Central memory CD8-positive, alpha-beta T cell (primary cell): ENCODE measurements around the gene PTPRG.

Source experiments
- ATAC-seq: fragments of 150-1000 bp; cut with Tn5 transposase; replicated peaks from 2 replicates; pipeline ENCODE4 v1.10.0; 2022; ENCODE audit warnings: mild to moderate bottlenecking, moderate FRiP score, moderate number of reproducible peaks; ENCODE audit not compliant: poor library complexity, severe bottlenecking; ENCODE audit errors: extremely low read depth
- DNase-seq, 2 donors: peaks; one replicate each; pipeline ENCODE4 v3.0.0; 2021; ENCODE audit warnings: low spot score in 2 of 2
- H3K27ac Mint-ChIP-seq: one replicate; pipeline ENCODE4 v1.8.0; 2022; ENCODE audit warnings: low read depth, mild to moderate bottlenecking, moderate library complexity, mixed read lengths
- H3K27me3 Mint-ChIP-seq: one replicate; pipeline ENCODE4 v1.8.0; 2022; ENCODE audit warnings: mixed read lengths
- H3K36me3 Mint-ChIP-seq: one replicate; pipeline ENCODE4 v1.8.0; 2022; ENCODE audit warnings: mild to moderate bottlenecking, moderate library complexity, mixed read lengths; ENCODE audit not compliant: insufficient read depth
- H3K4me1 Mint-ChIP-seq: one replicate; pipeline ENCODE4 v1.8.0; 2022; ENCODE audit warnings: mixed read lengths
- H3K4me3 Mint-ChIP-seq: one replicate; pipeline ENCODE4 v1.8.0; 2022; ENCODE audit warnings: mild to moderate bottlenecking, moderate library complexity, mixed read lengths
- H3K9me3 Mint-ChIP-seq: one replicate; pipeline ENCODE4 v1.8.0; 2022; ENCODE audit warnings: mixed read lengths

The PTPRG gene

DNA sequence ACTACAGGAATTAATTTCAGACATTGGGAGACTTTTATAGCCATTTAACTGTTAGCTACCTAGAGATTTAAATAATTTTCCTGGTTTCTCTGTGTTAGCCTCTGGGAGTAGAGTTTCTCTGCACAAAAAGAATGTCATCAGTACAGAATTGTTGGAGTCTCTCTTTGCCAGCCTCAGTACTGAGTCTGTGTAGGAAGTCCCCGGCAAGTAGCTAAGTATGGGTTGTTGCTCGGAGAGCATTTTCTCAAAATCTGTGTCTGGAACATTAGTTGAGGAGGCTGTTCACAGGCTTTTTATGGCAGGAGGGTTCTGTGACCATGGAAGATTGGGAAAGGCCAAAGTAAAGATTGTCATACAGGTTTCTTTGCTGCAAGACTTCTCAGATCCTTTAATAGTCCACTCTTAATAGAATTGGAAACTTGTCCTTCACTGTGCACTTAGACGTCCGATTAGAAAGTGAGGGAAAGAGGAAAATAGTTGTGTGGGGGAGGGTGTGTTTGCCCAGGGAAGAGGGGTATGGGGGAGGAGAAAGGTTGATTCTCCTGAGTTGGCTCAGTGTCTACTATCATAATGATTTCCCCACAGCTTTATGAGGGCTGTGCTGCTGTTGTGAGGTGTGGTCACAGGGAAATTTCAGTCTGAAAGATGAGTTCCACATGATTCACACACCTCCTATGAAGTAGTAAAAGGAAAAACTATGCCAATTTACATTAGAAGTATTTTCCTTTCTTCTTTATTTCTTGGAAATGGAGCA is 207.1 kb downstream of the PTPRG start:
- H3K27me3 Mint-ChIP-seq, result no peaks in the 10 kb centered on the region
- no peaks in the 10 kb centered on the region for H3K36me3 Mint-ChIP-seq
- ATAC-seq (no peak), DNase-seq (no peak)
- no peak overlapping the region for H3K4me3 Mint-ChIP-seq
- peaks cover 26% of the 10 kb centered on the region for H3K9me3 Mint-ChIP-seq
- no peak overlapping the region for H3K27ac Mint-ChIP-seq
- H3K4me1 Mint-ChIP-seq, result no peaks in the 10 kb centered on the region

DNA sequence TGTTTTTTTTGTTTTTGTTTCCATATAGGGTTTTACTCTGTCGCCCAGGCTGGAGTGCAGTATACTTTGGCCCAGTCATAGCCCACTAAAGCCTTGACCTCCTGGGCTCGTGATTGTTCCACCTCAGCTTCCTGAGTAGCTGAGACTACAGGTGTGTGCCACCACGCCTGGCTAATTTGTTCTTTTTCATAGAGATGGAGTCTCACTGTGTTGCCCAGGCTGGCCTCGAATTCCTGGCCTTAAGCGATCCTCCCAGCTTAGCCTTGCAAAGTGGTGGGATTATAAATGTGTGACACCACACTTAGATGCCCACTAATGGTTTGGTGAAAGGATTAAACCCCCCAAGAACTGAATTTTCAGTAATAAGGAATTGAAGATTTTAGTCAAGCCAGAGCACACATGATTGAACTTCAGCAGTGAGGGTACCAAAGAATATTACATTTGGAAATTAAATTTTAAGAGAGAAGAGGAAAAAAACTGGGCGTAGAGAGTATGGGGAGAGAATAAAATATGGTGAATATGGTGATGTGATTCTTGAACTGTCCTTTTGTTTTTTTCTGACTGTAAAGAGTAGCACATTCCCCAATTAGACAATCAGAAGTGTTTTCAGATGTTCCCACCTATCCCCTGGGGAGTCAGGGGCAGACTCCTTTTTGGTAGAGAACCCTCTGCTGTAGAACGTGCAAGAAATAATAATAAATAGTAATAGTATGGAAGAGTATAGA is 208.1 kb downstream of the PTPRG start:
- no peak overlapping the region for H3K27ac Mint-ChIP-seq
- no peaks in the 10 kb centered on the region for H3K4me1 Mint-ChIP-seq
- ATAC-seq, result no peak
- DNase-seq, result no peak
- H3K9me3 Mint-ChIP-seq, result peaks cover 20% of the 10 kb centered on the region
- no peaks in the 10 kb centered on the region for H3K36me3 Mint-ChIP-seq
- no peaks in the 10 kb centered on the region for H3K27me3 Mint-ChIP-seq
- no peak overlapping the region for H3K4me3 Mint-ChIP-seq

DNA sequence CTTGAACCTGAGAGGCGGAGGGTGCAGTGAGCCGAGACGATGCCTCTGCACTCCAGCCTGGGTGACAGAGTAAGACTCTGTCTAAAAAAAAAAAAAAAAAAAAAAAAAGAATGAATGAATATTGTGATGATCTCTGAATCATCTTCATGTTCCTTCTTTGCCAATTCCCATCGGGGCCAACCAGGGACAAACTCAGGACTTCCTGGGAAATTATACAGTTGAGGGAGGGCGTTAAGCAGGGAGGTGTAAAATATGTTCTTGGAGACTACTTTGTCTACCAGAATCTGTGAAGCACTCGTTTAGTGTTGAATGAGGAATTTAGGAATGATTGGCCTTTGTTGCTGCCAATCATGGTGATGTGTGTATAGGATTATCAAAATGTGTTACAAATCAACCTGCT is 210.6 kb downstream of the PTPRG start:
- no peaks in the 10 kb centered on the region for H3K36me3 Mint-ChIP-seq
- peaks cover 18% of the 10 kb centered on the region for H3K9me3 Mint-ChIP-seq
- no peak overlapping the region for H3K4me3 Mint-ChIP-seq
- no peaks in the 10 kb centered on the region for H3K4me1 Mint-ChIP-seq
- no peak for ATAC-seq
- H3K27ac Mint-ChIP-seq, result no peak overlapping the region
- DNase-seq, result no peak
- no peaks in the 10 kb centered on the region for H3K27me3 Mint-ChIP-seq

DNA sequence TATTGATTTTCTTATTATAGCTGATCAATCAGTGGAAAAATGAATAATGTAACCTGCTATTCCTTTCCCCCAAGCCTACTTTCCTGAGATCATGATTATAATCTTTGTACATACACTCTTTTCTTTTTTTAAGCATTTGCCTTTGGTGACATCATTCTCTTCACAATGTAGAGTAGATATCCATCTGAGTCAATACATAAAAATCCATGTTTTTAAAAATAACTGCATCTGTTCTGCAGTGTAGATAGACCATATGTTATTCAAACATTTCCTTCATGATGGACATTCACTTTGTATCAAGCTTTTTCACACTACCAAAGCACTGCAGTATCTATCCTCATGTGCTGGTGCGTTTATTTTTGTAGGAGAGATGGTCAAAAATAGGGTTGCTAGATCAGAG is 211.1 kb downstream of the PTPRG start:
- no peaks in the 10 kb centered on the region for H3K36me3 Mint-ChIP-seq
- no peaks in the 10 kb centered on the region for H3K27me3 Mint-ChIP-seq
- no peak overlapping the region for H3K4me3 Mint-ChIP-seq
- H3K27ac Mint-ChIP-seq, result no peak overlapping the region
- DNase-seq, result no peak
- H3K9me3 Mint-ChIP-seq, result peaks cover 18% of the 10 kb centered on the region
- no peaks in the 10 kb centered on the region for H3K4me1 Mint-ChIP-seq
- ATAC-seq, result no peak

DNA sequence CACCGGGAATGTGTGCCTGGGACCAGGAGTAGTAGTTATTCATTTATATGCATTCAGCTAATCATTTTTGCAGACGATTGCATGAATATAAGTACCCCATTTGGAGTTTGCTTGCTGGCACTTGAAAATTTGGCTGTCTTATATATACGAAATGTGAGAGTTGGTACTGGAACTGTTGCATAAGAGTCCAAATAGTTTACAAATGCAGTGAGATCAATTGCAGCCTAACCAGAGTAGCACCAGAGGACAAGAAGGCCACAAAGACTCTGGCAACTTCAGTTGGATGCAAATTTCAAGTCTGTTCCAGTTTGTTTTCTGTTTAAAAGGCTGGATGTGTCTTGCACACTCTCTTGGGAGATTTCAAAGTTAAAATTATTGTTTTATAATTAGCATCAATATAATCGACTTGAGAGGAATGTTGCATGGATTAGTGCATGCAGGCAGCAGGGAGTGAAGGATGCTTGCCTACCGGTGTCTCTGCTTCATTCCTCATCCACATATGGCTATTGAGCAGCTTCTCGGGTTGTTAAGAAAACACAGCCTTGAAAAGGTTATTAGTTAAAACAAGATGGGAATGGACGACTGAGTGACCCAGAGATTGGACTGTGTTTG is 213.0 kb downstream of the PTPRG start:
- Mint-ChIP-seq H3K4me3 (no peak overlapping the region), H3K27ac (no peak overlapping the region), H3K36me3 (no peaks in the 10 kb centered on the region), H3K4me1 (no peaks in the 10 kb centered on the region), H3K9me3 (peaks cover 22% of the 10 kb centered on the region), H3K27me3 (no peaks in the 10 kb centered on the region)
- DNase-seq, result no peak
- ATAC-seq, result no peak

DNA sequence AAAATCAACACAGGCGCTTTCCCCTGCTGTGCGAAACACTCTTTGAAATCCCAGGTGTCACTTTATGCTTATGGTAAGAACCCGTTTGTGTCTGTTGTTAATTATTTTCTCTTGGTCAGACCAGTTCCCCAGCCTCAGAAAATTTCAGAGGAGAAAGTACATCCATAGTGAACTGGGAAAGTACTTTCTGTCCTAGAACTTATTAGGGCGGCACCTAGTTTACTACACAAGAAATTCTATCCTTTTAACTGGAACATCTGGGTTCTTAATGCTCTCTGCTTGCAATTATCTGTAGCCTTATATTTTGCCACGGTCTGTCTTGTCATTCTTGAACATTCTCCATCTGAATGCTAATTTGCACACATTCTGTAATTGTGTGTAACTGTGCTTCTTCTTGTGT is 215.0 kb downstream of the PTPRG start:
- H3K9me3 Mint-ChIP-seq, result peaks cover 11% of the 10 kb centered on the region
- no peak overlapping the region for H3K4me3 Mint-ChIP-seq
- no peaks in the 10 kb centered on the region for H3K27me3 Mint-ChIP-seq
- H3K36me3 Mint-ChIP-seq, result no peaks in the 10 kb centered on the region
- ATAC-seq (no peak), DNase-seq (no peak)
- no peaks in the 10 kb centered on the region for H3K4me1 Mint-ChIP-seq
- H3K27ac Mint-ChIP-seq, result no peak overlapping the region

DNA sequence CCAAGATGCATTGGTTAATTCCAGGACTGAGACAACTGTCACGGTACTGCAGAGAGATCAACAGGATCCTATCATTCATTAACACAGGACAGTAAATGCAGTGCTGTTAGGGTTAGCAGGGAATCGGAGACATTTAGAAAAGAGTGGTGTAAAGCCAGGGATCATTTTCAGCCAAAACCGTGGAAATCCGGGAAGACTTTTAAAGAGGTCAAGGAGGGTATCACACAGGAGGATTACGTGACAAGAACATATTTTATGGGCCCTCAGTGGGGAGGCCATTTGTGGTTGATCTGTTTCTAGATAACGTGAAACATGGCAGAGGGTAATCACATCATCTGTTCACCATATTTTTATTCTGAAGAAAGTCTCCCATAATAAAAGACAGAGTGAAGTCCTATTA is 216.1 kb downstream of the PTPRG start:
- ATAC-seq (no peak), DNase-seq (no peak)
- H3K4me3 Mint-ChIP-seq, result no peak overlapping the region
- H3K9me3 Mint-ChIP-seq, result peaks cover 17% of the 10 kb centered on the region
- no peaks in the 10 kb centered on the region for H3K27me3 Mint-ChIP-seq
- H3K27ac Mint-ChIP-seq, result no peak overlapping the region
- H3K36me3 Mint-ChIP-seq, result no peaks in the 10 kb centered on the region
- H3K4me1 Mint-ChIP-seq, result no peaks in the 10 kb centered on the region

DNA sequence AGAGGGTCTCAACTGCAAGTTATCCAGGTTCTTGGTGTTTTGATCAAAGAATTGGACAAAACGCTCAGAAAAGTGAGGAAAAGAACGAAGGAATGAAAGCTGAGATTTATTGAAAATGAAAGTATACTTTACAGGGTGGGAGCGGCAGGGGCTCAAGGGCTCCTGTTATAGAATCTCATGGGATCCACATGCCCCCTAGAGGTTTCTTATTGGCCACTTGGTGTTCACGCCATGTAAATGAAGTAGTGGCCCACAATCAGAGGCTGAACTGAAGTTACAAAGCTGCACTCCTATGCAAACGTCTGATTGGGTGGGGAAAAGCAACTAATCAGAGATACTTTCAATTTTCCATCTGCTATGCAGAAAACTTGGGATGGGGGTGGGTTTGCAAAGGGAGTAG is 216.7 kb downstream of the PTPRG start:
- ATAC-seq, result no peak
- Mint-ChIP-seq H3K36me3 (no peaks in the 10 kb centered on the region), H3K4me3 (no peak overlapping the region), H3K27ac (no peak overlapping the region), H3K4me1 (no peaks in the 10 kb centered on the region), H3K9me3 (peaks cover 14% of the 10 kb centered on the region), H3K27me3 (no peaks in the 10 kb centered on the region)
- no peak for DNase-seq

DNA sequence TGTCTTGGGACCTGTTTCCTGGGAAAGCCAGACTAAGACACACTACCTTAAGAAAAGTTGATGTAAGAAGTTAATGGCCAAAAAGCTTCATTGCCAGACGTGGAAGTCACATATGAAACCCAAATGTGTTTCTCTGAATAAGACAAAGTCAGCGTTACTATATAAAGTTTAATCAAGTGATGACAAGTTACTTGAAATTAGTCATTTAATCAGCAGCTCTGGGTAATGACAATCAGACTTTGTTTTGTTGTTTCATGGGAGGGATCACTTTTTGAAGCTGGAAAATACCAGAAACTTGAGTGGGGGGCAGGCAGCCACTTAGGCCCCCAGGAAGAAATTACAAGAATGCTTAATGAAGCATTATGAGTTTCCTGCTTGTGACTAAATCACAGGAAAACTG is 218.6 kb downstream of the PTPRG start:
- no peak overlapping the region for H3K27ac Mint-ChIP-seq
- no peak for ATAC-seq
- peaks cover 25% of the 10 kb centered on the region for H3K9me3 Mint-ChIP-seq
- no peaks in the 10 kb centered on the region for H3K27me3 Mint-ChIP-seq
- no peaks in the 10 kb centered on the region for H3K4me1 Mint-ChIP-seq
- DNase-seq, result no peak
- H3K36me3 Mint-ChIP-seq, result no peaks in the 10 kb centered on the region
- no peak overlapping the region for H3K4me3 Mint-ChIP-seq

DNA sequence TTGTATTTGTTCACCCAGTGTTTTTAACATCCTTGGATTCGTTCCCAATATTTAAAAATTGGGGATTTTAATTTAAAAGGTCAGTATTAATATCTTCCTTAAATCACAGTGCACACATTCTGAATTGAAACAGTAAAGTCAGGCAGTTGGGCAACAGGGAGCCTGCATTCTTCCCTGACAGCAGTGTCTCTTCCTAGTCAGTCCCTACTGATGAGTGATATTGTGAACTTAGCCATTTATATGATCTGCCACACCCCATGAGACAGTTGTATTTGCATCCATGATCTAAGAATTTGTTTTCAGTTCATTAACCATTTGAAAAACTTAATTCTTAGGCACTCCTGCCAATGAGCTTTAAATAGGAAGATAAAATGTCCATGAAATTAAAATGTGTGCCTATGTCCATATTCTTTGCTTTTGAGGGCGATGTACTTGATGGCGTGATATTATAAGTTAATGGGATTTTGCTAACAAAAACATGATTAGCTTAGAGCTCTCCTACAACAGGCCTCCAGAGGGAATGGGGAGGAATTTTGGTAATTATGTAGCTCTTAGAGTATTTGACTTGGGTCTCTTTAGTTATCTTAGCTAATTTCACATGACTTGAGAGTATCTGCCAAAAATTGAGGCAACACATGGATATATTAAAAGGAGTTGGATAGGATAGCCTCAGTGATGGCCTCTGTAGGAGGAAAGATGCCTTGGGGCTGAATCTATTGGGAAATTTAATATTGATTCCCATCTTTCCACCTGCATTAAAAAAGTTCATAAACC is 219.3 kb downstream of the PTPRG start:
- Mint-ChIP-seq H3K9me3 (peaks cover 25% of the 10 kb centered on the region), H3K4me3 (no peak overlapping the region), H3K27me3 (no peaks in the 10 kb centered on the region), H3K27ac (no peak overlapping the region), H3K4me1 (no peaks in the 10 kb centered on the region), H3K36me3 (no peaks in the 10 kb centered on the region)
- DNase-seq (no peak), ATAC-seq (no peak)

DNA sequence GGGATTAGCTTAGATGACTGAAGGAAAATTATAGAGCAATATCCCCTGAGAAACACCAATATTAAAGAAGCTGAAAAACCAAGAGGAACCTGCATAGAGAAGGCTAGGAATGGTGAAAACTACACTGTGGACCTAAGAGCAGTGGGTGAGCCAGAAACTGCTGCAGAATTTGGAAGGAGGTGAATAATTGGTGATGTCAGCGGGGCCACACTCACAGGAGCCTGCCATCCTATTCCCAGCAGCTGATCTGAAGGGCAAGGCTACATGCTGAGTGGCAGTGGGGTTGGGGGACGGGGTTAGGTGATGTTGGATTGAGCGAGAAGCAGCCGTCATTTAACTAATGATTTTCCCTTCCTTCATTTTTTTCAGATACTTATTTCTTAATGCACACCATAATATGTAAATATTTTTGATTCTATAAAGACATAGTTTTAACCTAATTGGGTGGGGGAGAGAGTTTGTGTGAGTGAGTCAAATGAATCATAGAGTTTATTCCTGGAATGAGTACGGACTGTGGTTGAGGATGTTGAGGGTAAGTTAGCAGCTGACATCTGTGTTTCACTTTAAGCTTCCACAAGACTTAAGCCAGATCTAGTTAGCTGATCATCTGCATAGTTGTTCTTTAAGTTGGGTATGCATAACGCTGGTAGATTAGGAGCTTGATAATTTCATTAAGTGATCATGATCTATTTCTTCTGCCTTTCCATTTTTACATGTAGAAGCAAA is 222.8 kb downstream of the PTPRG start:
- DNase-seq, result no peak
- no peak overlapping the region for H3K4me3 Mint-ChIP-seq

More for the DNA sequence above, 222.8 kb downstream of the PTPRG start:
- no peak for ATAC-seq
- Mint-ChIP-seq H3K9me3 (peaks cover 24% of the 10 kb centered on the region), H3K27ac (no peak overlapping the region), H3K36me3 (no peaks in the 10 kb centered on the region), H3K4me1 (no peaks in the 10 kb centered on the region), H3K27me3 (no peaks in the 10 kb centered on the region)
